ENCODE results near the gene ABHD2. TPM values are rescaled to one million over a fixed set of nuclear protein-coding genes. Genes with fewer than 3 reads are reported as not detected.
"Not testable (repeated sequence)": the region's sequence is repeated elsewhere in the genome, so short reads cannot be mapped to it uniquely, and the experiment has no call there.

The ABHD2 gene
- total RNA-seq, 3 donors from 2014 or later: 48.9 to 72.6 (median 64.1) TPM

GRCh38 chr15:89129123-89129815 lies 41.0 kb downstream of the ABHD2 start:
- H3K4me3 Mint-ChIP-seq: no peak overlapping the region
- no peaks in the 10 kb centered on the region for H3K27me3 Mint-ChIP-seq (ENCODE audit: low read depth)
- peaks cover 28% of the 10 kb centered on the region for H3K4me1 Mint-ChIP-seq (ENCODE audit: low read depth)
- H3K36me3 Mint-ChIP-seq (ENCODE audit: insufficient read depth): peaks cover 23% of the 10 kb centered on the region
- ATAC-seq (peak; percentile 49 to 58), DNase-seq (peak; percentile 63)
- no peaks in the 10 kb centered on the region for H3K9me3 Mint-ChIP-seq

DNA sequence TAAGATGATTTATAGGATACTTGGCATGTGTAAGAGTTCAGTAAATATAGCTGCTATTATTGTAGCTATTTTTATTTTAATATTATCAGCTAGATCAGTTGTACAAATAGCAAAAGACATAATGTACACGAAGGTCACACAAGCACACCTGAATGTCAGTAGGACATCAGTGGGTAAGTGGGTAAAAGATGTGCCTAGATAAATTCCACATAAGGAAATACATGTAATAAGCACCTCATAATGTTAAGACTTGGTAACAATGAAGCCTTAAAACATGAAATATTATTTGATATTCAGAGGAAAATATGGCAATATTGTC lies 41.5 kb downstream of the ABHD2 start:
- Mint-ChIP-seq H3K36me3 (ENCODE audit: insufficient read depth) (peaks cover 23% of the 10 kb centered on the region), H3K4me1 (ENCODE audit: low read depth) (peaks cover 28% of the 10 kb centered on the region), H3K4me3 (no peak overlapping the region), H3K27me3 (ENCODE audit: low read depth) (no peaks in the 10 kb centered on the region), H3K9me3 (no peaks in the 10 kb centered on the region)
- DNase-seq: no peak
- ATAC-seq: no peak

DNA sequence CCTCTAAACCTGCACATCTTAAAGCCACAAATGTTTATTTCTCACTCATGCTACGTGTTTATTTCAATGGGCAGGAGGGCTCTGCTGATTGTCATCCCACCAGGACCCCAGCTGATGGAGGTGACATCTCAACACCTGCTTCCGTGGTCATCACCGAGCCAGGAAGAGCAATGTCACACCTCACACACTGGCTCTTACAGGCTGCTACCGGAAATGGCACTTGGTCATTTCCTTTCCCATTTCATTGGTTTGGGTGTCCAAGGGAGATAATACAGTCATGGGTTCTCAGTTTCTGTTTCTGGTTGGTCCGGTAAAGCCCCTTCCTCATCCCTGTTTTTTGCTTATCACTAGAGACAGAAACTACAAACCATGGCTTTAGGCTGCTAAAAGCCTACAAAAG lies 41.9 kb downstream of the ABHD2 start:
- Mint-ChIP-seq H3K36me3 (ENCODE audit: insufficient read depth) (peaks cover 23% of the 10 kb centered on the region), H3K9me3 (no peaks in the 10 kb centered on the region), H3K4me3 (no peak overlapping the region), H3K4me1 (ENCODE audit: low read depth) (peaks cover 28% of the 10 kb centered on the region), H3K27me3 (ENCODE audit: low read depth) (no peaks in the 10 kb centered on the region)
- ATAC-seq (no peak), DNase-seq (no peak)

GRCh38 chr15:89131731-89132130 lies 43.5 kb downstream of the ABHD2 start:
- DNase-seq (no peak), ATAC-seq (no peak)
- Mint-ChIP-seq H3K4me3 (no peak overlapping the region), H3K4me1 (ENCODE audit: low read depth) (peaks cover 36% of the 10 kb centered on the region), H3K27me3 (ENCODE audit: low read depth) (no peaks in the 10 kb centered on the region), H3K9me3 (no peaks in the 10 kb centered on the region), H3K36me3 (ENCODE audit: insufficient read depth) (peaks cover 20% of the 10 kb centered on the region)

- Mint-ChIP-seq H3K4me1 (ENCODE audit: low read depth) (peaks cover 44% of the 10 kb centered on the region), H3K9me3 (no peaks in the 10 kb centered on the region), H3K36me3 (ENCODE audit: insufficient read depth) (peaks cover 20% of the 10 kb centered on the region), H3K4me3 (no peak overlapping the region), H3K27me3 (ENCODE audit: low read depth) (no peaks in the 10 kb centered on the region)
- DNase-seq (no peak), ATAC-seq (no peak)
Observed at GRCh38 chr15:89132611-89133507, 44.6 kb downstream of the ABHD2 start.

- H3K36me3 Mint-ChIP-seq (ENCODE audit: insufficient read depth): peaks cover 27% of the 10 kb centered on the region
- H3K9me3 Mint-ChIP-seq; H3K4me3 Mint-ChIP-seq; ATAC-seq; DNase-seq; H3K27me3 Mint-ChIP-seq (ENCODE audit: low read depth): not testable (repeated sequence)
- peaks cover 45% of the 10 kb centered on the region for H3K4me1 Mint-ChIP-seq (ENCODE audit: low read depth)
Observed at GRCh38 chr15:89135387-89136077, 47.3 kb downstream of the ABHD2 start.

DNA sequence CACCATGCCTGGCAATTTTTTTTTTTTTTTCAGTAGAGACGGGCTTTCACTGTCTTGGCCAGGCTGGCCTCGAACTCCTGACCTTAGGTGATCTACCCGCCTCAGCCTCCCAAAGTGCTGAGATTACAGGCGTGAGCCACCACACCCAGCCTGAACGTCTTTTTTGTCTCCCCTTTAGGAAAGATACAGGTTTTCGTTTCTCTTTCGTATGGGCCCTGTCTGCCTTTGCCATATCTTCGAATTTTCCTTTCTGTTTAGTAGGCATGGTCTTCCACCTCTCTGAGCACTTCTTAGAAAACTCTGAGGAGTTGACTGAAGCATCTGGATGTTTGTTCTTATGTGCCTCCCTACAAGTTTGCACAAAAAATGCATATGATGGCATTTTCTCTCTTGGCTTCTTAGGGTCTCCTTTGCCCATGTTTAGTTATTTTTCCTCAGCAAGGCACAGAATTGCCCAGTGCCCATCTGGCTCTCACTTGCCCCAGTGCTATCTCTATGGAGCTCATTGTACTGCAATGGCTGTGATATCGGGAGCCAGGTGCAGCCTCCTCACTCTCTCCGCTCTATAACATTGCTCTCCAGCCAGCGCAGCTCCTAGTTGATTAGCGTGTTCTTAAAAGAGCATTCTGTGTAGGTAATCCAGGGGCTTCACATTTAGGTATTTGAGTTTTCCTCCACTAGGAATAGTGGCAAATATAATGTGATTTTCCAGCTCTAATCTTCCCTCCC lies 48.0 kb downstream of the ABHD2 start:
- Mint-ChIP-seq H3K36me3 (ENCODE audit: insufficient read depth) (peaks cover 22% of the 10 kb centered on the region), H3K27me3 (ENCODE audit: low read depth) (no peaks in the 10 kb centered on the region), H3K4me1 (ENCODE audit: low read depth) (peaks cover 43% of the 10 kb centered on the region), H3K9me3 (no peaks in the 10 kb centered on the region), H3K4me3 (no peak overlapping the region)
- no peak for ATAC-seq
- DNase-seq: no peak

DNA sequence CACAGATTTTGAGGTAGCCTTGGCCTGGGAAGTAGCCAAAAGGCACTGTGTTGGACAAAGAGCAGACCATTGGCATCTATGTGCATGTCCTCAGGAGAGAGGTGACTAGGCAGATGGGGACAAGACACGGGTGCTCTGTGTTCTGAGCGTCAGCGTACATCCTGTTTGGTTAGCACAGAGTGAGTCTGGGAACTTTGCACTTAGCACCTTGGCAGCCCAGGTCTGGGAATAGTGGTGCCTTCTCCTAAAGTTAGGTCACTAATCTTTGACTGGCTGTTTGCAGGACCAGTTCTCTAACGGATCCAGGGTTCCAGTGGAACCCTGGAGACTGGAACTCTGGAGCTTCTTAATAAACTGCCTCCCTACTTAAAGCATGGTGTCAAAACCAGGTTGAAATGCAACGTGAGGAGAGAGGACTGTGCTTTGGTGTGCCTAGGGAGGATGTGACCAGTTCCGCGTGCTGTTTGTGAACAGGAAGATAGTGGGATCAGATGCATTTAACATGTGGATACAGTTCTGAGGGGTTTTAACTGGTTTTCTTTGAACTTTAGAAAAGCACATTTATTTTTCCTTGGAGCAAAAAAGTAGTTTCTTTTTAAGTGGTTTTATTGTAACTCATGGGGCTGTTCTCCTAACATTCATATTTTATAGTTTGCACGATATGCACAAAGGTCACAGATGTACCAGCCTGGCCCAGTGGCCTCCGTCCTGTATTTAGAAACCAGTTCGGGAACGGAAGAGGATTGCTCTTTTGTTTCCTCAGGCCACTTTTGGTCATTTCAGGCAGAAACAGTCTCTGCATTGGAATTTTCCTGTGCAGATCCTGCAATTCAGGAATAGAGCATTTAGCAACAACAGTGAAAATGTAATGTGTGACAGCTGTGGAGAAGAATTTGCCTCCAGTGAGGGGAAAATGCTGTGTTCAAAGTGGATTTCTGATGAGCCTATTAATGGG lies 48.8 kb downstream of the ABHD2 start:
- H3K27me3 Mint-ChIP-seq (ENCODE audit: low read depth): no peaks in the 10 kb centered on the region
- no peak for ATAC-seq
- no peaks in the 10 kb centered on the region for H3K9me3 Mint-ChIP-seq
- H3K36me3 Mint-ChIP-seq (ENCODE audit: insufficient read depth): peaks cover 24% of the 10 kb centered on the region
- no peak overlapping the region for H3K4me3 Mint-ChIP-seq
- no peak for DNase-seq
- peaks cover 39% of the 10 kb centered on the region for H3K4me1 Mint-ChIP-seq (ENCODE audit: low read depth)

DNA sequence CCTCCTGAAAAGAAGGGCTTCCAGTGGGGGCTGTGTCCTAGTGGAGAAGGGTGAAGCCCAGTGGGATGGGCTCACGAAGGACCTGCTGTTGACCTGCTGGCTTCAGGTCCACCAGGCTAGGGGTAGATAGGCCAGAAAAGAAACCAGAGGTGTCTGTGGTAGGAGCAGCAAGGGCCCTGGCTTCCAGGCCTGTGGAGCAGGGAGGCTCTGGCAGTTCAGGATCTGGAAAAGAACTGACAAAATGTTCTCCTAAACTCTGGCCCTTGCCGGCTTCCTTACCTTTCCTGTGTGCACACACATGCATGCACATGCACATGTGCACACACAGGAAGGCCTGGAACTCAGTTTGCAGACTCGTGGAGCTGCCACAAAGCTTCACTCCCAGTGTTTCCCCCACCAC lies 49.7 kb downstream of the ABHD2 start:
- H3K27me3 Mint-ChIP-seq (ENCODE audit: low read depth): no peaks in the 10 kb centered on the region
- H3K4me1 Mint-ChIP-seq (ENCODE audit: low read depth): peaks cover 42% of the 10 kb centered on the region
- no peaks in the 10 kb centered on the region for H3K9me3 Mint-ChIP-seq
- DNase-seq: no peak
- peaks cover 28% of the 10 kb centered on the region for H3K36me3 Mint-ChIP-seq (ENCODE audit: insufficient read depth)
- no peak for ATAC-seq
- no peak overlapping the region for H3K4me3 Mint-ChIP-seq

DNA sequence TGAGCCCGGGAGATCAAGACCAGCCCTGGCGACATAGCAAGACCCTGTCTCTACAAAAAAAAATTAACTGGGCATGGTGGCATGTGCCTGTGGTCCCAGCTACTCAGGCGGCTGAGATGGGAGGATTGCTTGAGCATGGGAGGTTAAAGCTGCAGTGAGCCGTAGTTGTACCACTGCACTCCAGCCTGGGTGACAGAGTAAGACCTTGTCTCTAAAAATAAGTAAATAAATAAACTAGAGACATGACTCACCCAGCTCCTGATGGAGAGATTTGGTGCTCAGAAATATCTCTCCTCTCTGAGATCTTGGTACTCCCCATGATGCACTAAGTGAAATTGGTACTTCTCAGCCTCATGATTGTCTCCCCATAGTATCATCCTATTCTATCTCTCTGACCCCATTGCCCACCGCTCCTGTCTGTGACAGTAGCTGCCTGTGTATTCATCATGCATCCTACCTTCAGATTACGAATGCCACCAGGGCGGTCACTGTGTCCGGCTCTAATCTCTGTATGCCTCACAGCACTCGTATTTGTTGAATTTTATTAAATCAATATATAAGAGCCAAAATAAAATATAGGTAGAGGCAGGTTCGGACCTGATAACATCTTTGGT lies 50.9 kb downstream of the ABHD2 start:
- peaks cover 44% of the 10 kb centered on the region for H3K4me1 Mint-ChIP-seq (ENCODE audit: low read depth)
- ATAC-seq (no peak), DNase-seq (no peak)
- H3K9me3 Mint-ChIP-seq: no peaks in the 10 kb centered on the region
- H3K36me3 Mint-ChIP-seq (ENCODE audit: insufficient read depth): peaks cover 26% of the 10 kb centered on the region
- H3K27me3 Mint-ChIP-seq (ENCODE audit: low read depth): no peaks in the 10 kb centered on the region
- no peak overlapping the region for H3K4me3 Mint-ChIP-seq

GRCh38 chr15:89139613-89140499 lies 51.6 kb downstream of the ABHD2 start:
- Mint-ChIP-seq H3K27me3 (ENCODE audit: low read depth) (no peaks in the 10 kb centered on the region), H3K36me3 (ENCODE audit: insufficient read depth) (peaks cover 30% of the 10 kb centered on the region), H3K4me3 (no peak overlapping the region), H3K4me1 (ENCODE audit: low read depth) (peaks cover 49% of the 10 kb centered on the region), H3K9me3 (no peaks in the 10 kb centered on the region)
- ATAC-seq (no peak), DNase-seq (no peak)

GRCh38 chr15:89140595-89140994 lies 52.3 kb downstream of the ABHD2 start:
- H3K9me3 Mint-ChIP-seq: no peaks in the 10 kb centered on the region
- no peak for ATAC-seq
- peaks cover 47% of the 10 kb centered on the region for H3K4me1 Mint-ChIP-seq (ENCODE audit: low read depth)

More at GRCh38 chr15:89140595-89140994, 52.3 kb downstream of the ABHD2 start:
- DNase-seq: no peak
- H3K27me3 Mint-ChIP-seq (ENCODE audit: low read depth): no peaks in the 10 kb centered on the region
- H3K4me3 Mint-ChIP-seq: no peak overlapping the region
- H3K36me3 Mint-ChIP-seq (ENCODE audit: insufficient read depth): peaks cover 27% of the 10 kb centered on the region
